GM12878 (cell line): ENCODE measurements around the gene GRIK5. TPM values are rescaled to one million over a fixed set of nuclear protein-coding genes. Genes with fewer than 3 reads are reported as not detected.

Source experiments
- ATAC-seq: fragments of 200-7000 bp; cut with Tn5 transposase; 3 replicates; pipeline ENCODE4 v1.9.1; 2020; ENCODE audit warnings: mild to moderate bottlenecking, moderate library complexity
- BruUV-seq: library from RNA; stranded (reverse); fragments of 400-500 nt; replicated peaks from 2 replicates; lab custom pipeline; 2021; lab: Mats Ljungman, UMichigan
- CTCF ChIA-PET: fragments of 300-600 bp; sonication (Branson Sonifier 250); formaldehyde crosslinking; extraction: SDS; loops from one replicate; lab custom pipeline; 2021; ENCODE audit warnings: inconsistent platforms; lab: Yijun Ruan, JAX
- POLR2A ChIA-PET: fragments of 350-600 bp; formaldehyde crosslinking; extraction: SDS; loops from one replicate; lab custom pipeline; 2021; ENCODE audit warnings: inconsistent platforms; lab: Charles Lee
- RAD21 ChIA-PET: fragments of 300-600 bp; sonication (Branson Sonifier 250); formaldehyde crosslinking; loops from one replicate; lab custom pipeline; 2023; ENCODE audit warnings: antibody characterized with exemption; ENCODE audit not compliant: unreplicated experiment; lab: Charles Lee
- SMC1A ChIA-PET: fragments of 300-600 bp; sonication (Branson Sonifier 250); formaldehyde crosslinking; loops from one replicate; lab custom pipeline; 2023; ENCODE audit not compliant: unreplicated experiment, uncharacterized antibody; lab: Charles Lee
- DNase-seq: peaks from one replicate; pipeline ENCODE4 v3.0.0-alpha.2; 2011; ENCODE audit warnings: low read depth, low spot score
- FAIRE-seq: peaks from 3 replicates; lab custom pipeline; 2011; peaks lifted over from hg19 to GRCh38; lab: Jason Lieb, UNC
- H2AFZ ChIP-seq: 2 replicates; pipeline ENCODE4 v1.6.0; 2011; ENCODE audit warnings: low read depth, low read length, control low read depth; ENCODE audit not compliant: control insufficient read depth
- H3K27ac ChIP-seq: 2 replicates; pipeline ENCODE4 v1.5.1; 2011; ENCODE audit warnings: control low read depth; ENCODE audit not compliant: control insufficient read depth, insufficient read depth
- H3K27me3 ChIP-seq, 2 experiments: replicated peaks in 1 of 2; 2 replicates each; pipeline versions ENCODE4 v1.6.0 to v1.6.1; 2011; ENCODE audit warnings: low read length in 1 of 2; ENCODE audit not compliant: control insufficient read depth in 2 of 2, insufficient read depth in 2 of 2
- H3K36me3 ChIP-seq, 2 experiments: 2 replicates each; pipeline ENCODE4 v1.5.1; 2011; ENCODE audit warnings: low read length in 1 of 2; ENCODE audit not compliant: control insufficient read depth in 2 of 2, insufficient read depth in 2 of 2
- H3K4me1 ChIP-seq: 2 replicates; pipeline ENCODE4 v1.6.1; 2011; ENCODE audit warnings: mild to moderate bottlenecking, low read length, moderate library complexity, mixed read lengths; ENCODE audit not compliant: control insufficient read depth, insufficient read depth
- H3K4me2 ChIP-seq: 2 replicates; pipeline ENCODE4 v1.6.0; 2011; ENCODE audit warnings: control low read depth; ENCODE audit not compliant: control insufficient read depth, insufficient read depth
- H3K4me3 ChIP-seq: fragments of 200-600 bp; sonication (generic); 2 replicates; pipeline ENCODE4 v1.5.1; 2016
- H3K79me2 ChIP-seq: 2 replicates; pipeline ENCODE4 v1.6.0; 2011; ENCODE audit warnings: low read length; ENCODE audit not compliant: control insufficient read depth, insufficient read depth
- H3K9ac ChIP-seq: 2 replicates; pipeline ENCODE4 v1.8.0; 2011; ENCODE audit warnings: low read length, control low read depth, mixed read lengths; ENCODE audit not compliant: control insufficient read depth, insufficient read depth
- H3K9me3 ChIP-seq: replicated peaks from 3 replicates; pipeline ENCODE4 v1.5.1; 2011; ENCODE audit warnings: mild to moderate bottlenecking, low read length; ENCODE audit not compliant: control insufficient read depth, insufficient read depth
- H4K20me1 ChIP-seq: 2 replicates; pipeline ENCODE4 v1.6.0; 2011; ENCODE audit not compliant: control insufficient read depth, insufficient read depth
- BCL11A ChIP-seq: IDR thresholded peaks from 2 replicates; pipeline ENCODE4 v1.6.1; 2011; ENCODE audit warnings: low read depth, low read length
- IKZF2 ChIP-seq, 2 experiments: fragments of 450-650 bp; IDR thresholded peaks; 2 replicates each; pipeline ENCODE4 v1.6.1; 2017; ENCODE audit warnings: mild to moderate bottlenecking in 2 of 2, moderate library complexity in 2 of 2
- MAX ChIP-seq: IDR thresholded peaks from 2 replicates; pipeline ENCODE4 v1.6.1; 2012; ENCODE audit warnings: low read depth, low read length, improper control_type of control experiment
- PKNOX1 ChIP-seq: fragments of 450-650 bp; IDR thresholded peaks from 2 replicates; pipeline ENCODE4 v1.6.1; 2016; ENCODE audit warnings: mild to moderate bottlenecking
- POLR2AphosphoS5 ChIP-seq: IDR thresholded peaks from 2 replicates; pipeline ENCODE4 v1.6.1; 2011; ENCODE audit warnings: mild to moderate bottlenecking, low read length, inconsistent platforms
- RCOR1 ChIP-seq: conservative IDR thresholded peaks from 2 replicates; pipeline ENCODE4 v1.6.1; 2012; ENCODE audit warnings: low read depth, low read length, improper control_type of control experiment
- SMC3 ChIP-seq: IDR thresholded peaks from 2 replicates; pipeline ENCODE4 v1.6.1; 2011; ENCODE audit warnings: low read length, improper control_type of control experiment, borderline replicate concordance
- SPI1 ChIP-seq: IDR thresholded peaks from 2 replicates; pipeline ENCODE4 v1.6.1; 2011; ENCODE audit warnings: low read depth, mild to moderate bottlenecking, low read length, moderate library complexity, borderline replicate concordance; ENCODE audit not compliant: insufficient read depth
- SRF ChIP-seq, 2 experiments: IDR thresholded peaks; 2 replicates each; pipeline ENCODE4 v1.6.1; 2011; ENCODE audit warnings: low read depth in 2 of 2, low read length in 2 of 2, mild to moderate bottlenecking in 1 of 2, moderate library complexity in 1 of 2
- TBL1XR1 ChIP-seq: IDR thresholded peaks from 2 replicates; pipeline ENCODE4 v1.6.1; 2012; ENCODE audit warnings: low read depth, low read length, improper control_type of control experiment
- ZBTB11 ChIP-seq: fragments of 450-650 bp; formaldehyde crosslinking; IDR thresholded peaks from 2 replicates; pipeline ENCODE4 v1.5.0; 2022; ENCODE audit warnings: mild to moderate bottlenecking, missing genetic modification characterization
- ZBTB33 ChIP-seq: fragments of 450-650 bp; IDR thresholded peaks from 2 replicates; pipeline ENCODE4 v1.6.1; 2017; ENCODE audit warnings: mild to moderate bottlenecking
- ZBTB40 ChIP-seq: fragments of 450-650 bp; IDR thresholded peaks from 2 replicates; pipeline ENCODE4 v1.6.1; 2016; ENCODE audit warnings: mild to moderate bottlenecking, moderate library complexity, borderline replicate concordance
- WGBS: methylation state at CpG from one replicate; pipeline ENCODE4 v1.1.6; 2016; ENCODE audit warnings: low lambda C conversion rate; ENCODE audit not compliant: insufficient replicate concordance, insufficient coverage; ENCODE audit errors: missing lambda C conversion rate; 5-methylcytosine and 5-hydroxymethylcytosine counted together
- in situ Hi-C: fragments of 300-500 bp; cut with MboI; formaldehyde crosslinking; loops from 9 replicates; pipeline ENCODE4 v1.14.3; 2018; ENCODE audit warnings: mixed read lengths
- intact Hi-C: fragments of 100-400 bp; cut with micrococcal nuclease; formaldehyde crosslinking; loops from one replicate; pipeline ENCODE4 v1.14.2; 2022; ENCODE audit not compliant: unreplicated experiment
- polyA plus RNA-seq, 11 experiments: library from polyadenylated mRNA; depleted of rRNA in 4 of 11; unstranded in 6 of 11; stranded (reverse) in 5 of 11; fragments of >200 nt; fragmentation: Nextera tagmentation in 4 of 11; fragmentation: Illumina TruSeq in 1 of 11; extraction: Ambion mirVana in 4 of 11; extraction: Trizol in 1 of 11; gene quantifications; 1 replicate in 1 of 11; 2 replicates in 10 of 11; pipeline versions ENCODE4 v1.2.1 to v1.2.3, GENCODE V29; 2011 to 2016; ENCODE audit warnings: inconsistent platforms in 2 of 11, missing spikeins in 2 of 11, low read depth in 1 of 11
- total RNA-seq, 4 experiments: library from RNA; depleted of rRNA in 3 of 4; stranded (reverse); fragments of >200 nt in 3 of 4; fragmentation: Illumina TruSeq in 1 of 4; extraction: Trizol in 1 of 4; gene quantifications; 2 replicates each; pipeline versions ENCODE4 v1.2.1 to v1.2.3, GENCODE V29; 2013 to 2021

Gene GRIK5
- total and polyA plus RNA-seq, 10 of the 15 experiments (the other 5 are each of a cell fraction or from before 2014, with no cell fraction given): 0.03 to 0.23 (median 0.07) TPM; not detected in 3

- TF ChIP-seq ZBTB11 (CRISPR knock-in tag) (no peak), IKZF2 (IDR thresholded peaks at IDR 0.05) (no peak), SRF (IDR thresholded peaks at IDR 0.05; ENCODE audit: low read depth in 2 of 2, low read length in 2 of 2) (no peak), SMC3 (no peak), TBL1XR1 (no peak)
Measured at GRCh38 chr19:42033413-42033812, 36.6 kb downstream of the GRIK5 start (continued).

GRCh38 chr19:42032431-42032830 lies 37.6 kb downstream of the GRIK5 start:
- Histone ChIP-seq H3K9me3 (no peaks in the 10 kb centered on the region), H3K4me3 (no peak overlapping the region), H3K27me3 (peaks cover 0 to 2% of the 10 kb centered on the region in 2 experiments; a peak in 1 of 4 replicates), H2AFZ (no peak overlapping the region), H3K4me2 (no peak overlapping the region), H3K4me1 (no peaks in the 10 kb centered on the region), H3K36me3 (no peaks in the 10 kb centered on the region), H4K20me1 (no peaks in the 10 kb centered on the region), H3K9ac (no peak overlapping the region), H3K79me2 (no peaks in the 10 kb centered on the region), H3K27ac (no peak overlapping the region)
- ChIA-PET CTCF (no interaction called here), RAD21 (no interaction called here), POLR2A (no interaction called here), SMC1A (no interaction called here)
- BruUV-seq: no TSS peak
- DNase-seq (no peak), FAIRE-seq (no peak), ATAC-seq (no peak)
- in situ Hi-C loops: no loop called here
- WGBS: 30% methylated on average over 5 of the region's 5 CpGs
- intact Hi-C loops: no loop called here
- TF ChIP-seq BCL11A (no peak), POLR2AphosphoS5 (no peak), MAX (no peak), SPI1 (no peak), PKNOX1 (no peak), RCOR1 (no peak), ZBTB33 (no peak), ZBTB40 (no peak)
